ENCODE results near the gene PLAAT4. TPM values are rescaled to one million over a fixed set of nuclear protein-coding genes. Genes with fewer than 3 reads are reported as not detected.

PLAAT4 gene
- total and polyA plus RNA-seq, 10 of the 15 experiments (the other 5 are each of a cell fraction or from before 2014, with no cell fraction given) = 6.0 to 34.3 (median 12.4) TPM

- H3K4me3 ChIP-seq = no peak overlapping the region
- ChIA-PET CTCF (interaction anchor here (1.0 to 1.3 kb wide), 2 partner anchors 33 to 128 kb away, joined by 3 to 4 read pairs; no protein-coding TSS in a partner anchor), POLR2A (no interaction called here), RAD21 (ENCODE audit: unreplicated experiment) (interaction anchor here (2.0 kb wide), 1 partner anchor 125 kb away, joined by 7 read pairs; no protein-coding TSS in a partner anchor), SMC1A (ENCODE audit: uncharacterized antibody, unreplicated experiment) (interaction anchor here (1.7 kb wide), 1 partner anchor 31 kb away, joined by 6 read pairs; no protein-coding TSS in a partner anchor)
- no peak overlapping the region for H2AFZ ChIP-seq (ENCODE audit: control insufficient read depth, low read depth, low read length)
- WGBS (ENCODE audit: insufficient coverage, insufficient replicate concordance, low lambda C conversion rate, missing lambda C conversion rate) = 50% methylated on average over 11 of the region's 11 CpGs
- no peaks in the 10 kb centered on the region for H3K36me3 ChIP-seq (ENCODE audit: control insufficient read depth in 2 of 2, insufficient read depth in 2 of 2, low read length in 1 of 2)
- no peaks in the 10 kb centered on the region for H3K79me2 ChIP-seq (ENCODE audit: control insufficient read depth, insufficient read depth, low read length)
- intact Hi-C loops (cut with micrococcal nuclease; ENCODE audit: unreplicated experiment) = no loop called here
- no peak overlapping the region for H3K27ac ChIP-seq (ENCODE audit: control insufficient read depth, insufficient read depth)
- no peak overlapping the region for H3K9ac ChIP-seq (ENCODE audit: control insufficient read depth, insufficient read depth, low read length)
- no peak for FAIRE-seq
- H3K4me2 ChIP-seq (ENCODE audit: control insufficient read depth, insufficient read depth) = no peak overlapping the region
- no peak for DNase-seq (ENCODE audit: low read depth, low spot score)
- in situ Hi-C loops (cut with MboI) = no loop called here
- TF ChIP-seq FOS (IDR thresholded peaks at IDR 0.05; ENCODE audit: borderline replicate concordance, extremely low read depth, insufficient read length) = no peak
- TF ChIP-seq CREM (IDR thresholded peaks at IDR 0.05; ENCODE audit: low read depth) = no peak
- no peaks in the 10 kb centered on the region for H4K20me1 ChIP-seq (ENCODE audit: control insufficient read depth, insufficient read depth)
- no peaks in the 10 kb centered on the region for H3K9me3 ChIP-seq (replicated peaks; ENCODE audit: control insufficient read depth, insufficient read depth, low read length)
- 0 out of 2 replicates have a peak, but pooled peaks cover under 1% of the 10 kb centered on the region for H3K4me1 ChIP-seq (ENCODE audit: control insufficient read depth, insufficient read depth, low read length)
- BruUV-seq (replicated peaks) = no TSS peak
- no peak for ATAC-seq
- no peaks in the 10 kb centered on the region; a peak in 1 of 4 replicates for H3K27me3 ChIP-seq (replicated peaks in 1 of 2; ENCODE audit: control insufficient read depth in 2 of 2, insufficient read depth in 2 of 2, low read length in 1 of 2)
These were observed 25.4 kb upstream of the PLAAT4 start for GRCh38 chr11:63511048-63511748.

- intact Hi-C loops (cut with micrococcal nuclease; ENCODE audit: unreplicated experiment) (no loop called here), in situ Hi-C loops (cut with MboI) (no loop called here)
- no peaks in the 10 kb centered on the region for H3K36me3 ChIP-seq (ENCODE audit: control insufficient read depth in 2 of 2, insufficient read depth in 2 of 2, low read length in 1 of 2)
- H3K4me3 ChIP-seq = no peak overlapping the region
- SMC1A ChIA-PET (ENCODE audit: uncharacterized antibody, unreplicated experiment) = no interaction called here
- H2AFZ ChIP-seq (ENCODE audit: control insufficient read depth, low read depth, low read length) = no peak overlapping the region
- POLR2A ChIA-PET = no interaction called here
- H3K9me3 ChIP-seq (replicated peaks; ENCODE audit: control insufficient read depth, insufficient read depth, low read length) = no peaks in the 10 kb centered on the region
- CTCF ChIA-PET = interaction anchor here (2.4 kb wide), 1 partner anchor 34 kb away, joined by 8 read pairs; no protein-coding TSS in a partner anchor
- H3K79me2 ChIP-seq (ENCODE audit: control insufficient read depth, insufficient read depth, low read length) = no peaks in the 10 kb centered on the region
- 43% methylated on average over 7 of the region's 7 CpGs for WGBS (ENCODE audit: insufficient coverage, insufficient replicate concordance, low lambda C conversion rate, missing lambda C conversion rate)
- H3K27me3 ChIP-seq (replicated peaks in 1 of 2; ENCODE audit: control insufficient read depth in 2 of 2, insufficient read depth in 2 of 2, low read length in 1 of 2) = no peaks in the 10 kb centered on the region; a peak in 1 of 4 replicates
- no TSS peak for BruUV-seq (replicated peaks)
- H3K4me1 ChIP-seq (ENCODE audit: control insufficient read depth, insufficient read depth, low read length) = no peaks in the 10 kb centered on the region
- no peak for TF ChIP-seq ZNF217 (IDR thresholded peaks at IDR 0.05)
- TF ChIP-seq RFX5 (IDR thresholded peaks at IDR 0.05; ENCODE audit: low read depth, low read length) = no peak
- no peak for TF ChIP-seq EZH2 (IDR thresholded peaks at IDR 0.05; ENCODE audit: borderline replicate concordance, control insufficient read depth, low read depth, low read length)
- no peak for TF ChIP-seq CHD4 (IDR thresholded peaks at IDR 0.05)
- no peak for TF ChIP-seq WRNIP1 (IDR thresholded peaks at IDR 0.05; ENCODE audit: borderline replicate concordance, low read depth, low read length)
- no peak for TF ChIP-seq ZNF384 (IDR thresholded peaks at IDR 0.05; ENCODE audit: borderline replicate concordance, low read depth, low read length)
- no peak for TF ChIP-seq CHD1 (IDR thresholded peaks at IDR 0.05; ENCODE audit: low read depth, low read length)
- no peak for TF ChIP-seq EP300 (IDR thresholded peaks at IDR 0.05; ENCODE audit: borderline replicate concordance in 1 of 2, control insufficient read depth in 1 of 2, low read depth in 2 of 2, low read length in 2 of 2)
- TF ChIP-seq CUX1 (IDR thresholded peaks at IDR 0.05; ENCODE audit: insufficient replicate concordance, low read depth, low read length) = no peak
- no peaks in the 10 kb centered on the region for H4K20me1 ChIP-seq (ENCODE audit: control insufficient read depth, insufficient read depth)
- ATAC-seq = no peak
- RAD21 ChIA-PET (ENCODE audit: unreplicated experiment) = no interaction called here
- H3K27ac ChIP-seq (ENCODE audit: control insufficient read depth, insufficient read depth) = no peak overlapping the region
- no peak for FAIRE-seq
- no peak overlapping the region for H3K4me2 ChIP-seq (ENCODE audit: control insufficient read depth, insufficient read depth)
- no peak for DNase-seq (ENCODE audit: low read depth, low spot score)
- no peak overlapping the region for H3K9ac ChIP-seq (ENCODE audit: control insufficient read depth, insufficient read depth, low read length)
These were observed 23.8 kb upstream of the PLAAT4 start for GRCh38 chr11:63512816-63513215.
